HFFc6 (cell line): ENCODE measurements around the gene CDCA7L. TPM values are rescaled to one million over a fixed set of nuclear protein-coding genes. Genes with fewer than 3 reads are reported as not detected.
A peak's percentile ranks its signal among the peaks of the same experiment; 100 is the strongest.

Experiments
- DNase-seq: peaks from one replicate; pipeline ENCODE4 v3.0.0-alpha.2; 2018
- H3K27ac Mint-ChIP-seq: 2 replicates; pipeline ENCODE4 v1.8.0; 2020; ENCODE audit warnings: mild to moderate bottlenecking, mixed read lengths
- H3K27me3 Mint-ChIP-seq: 2 replicates; pipeline ENCODE4 v1.8.0; 2021; ENCODE audit warnings: mild to moderate bottlenecking, moderate library complexity, mixed read lengths; ENCODE audit not compliant: insufficient read depth
- H3K36me3 Mint-ChIP-seq: 2 replicates; pipeline ENCODE4 v1.8.0; 2021; ENCODE audit warnings: low read depth, mixed read lengths
- H3K4me1 Mint-ChIP-seq: 2 replicates; pipeline ENCODE4 v1.8.0; 2020; ENCODE audit warnings: low read depth, mixed read lengths
- H3K4me3 Mint-ChIP-seq: 2 replicates; pipeline ENCODE4 v1.8.0; 2020; ENCODE audit warnings: mild to moderate bottlenecking, moderate library complexity, mixed read lengths
- H3K9me3 Mint-ChIP-seq: 2 replicates; pipeline ENCODE4 v1.8.0; 2020; ENCODE audit warnings: mild to moderate bottlenecking, mixed read lengths
- long read RNA-seq: library from polyadenylated mRNA; unstranded; transcript quantifications from one replicate; pipeline ENCODE4 v2.0.0, GENCODE V29; 2019
- total RNA-seq, 6 experiments: library from RNA; stranded (reverse); fragmentation: NEBNext Ultra II Directional; extraction: Animal tissue kit (Norgen Biotek cat#: 25700); gene quantifications; 2 replicates in 1 of 6; 3 replicates in 5 of 6; pipeline ENCODE4 v1.2.3, GENCODE V29; 2021
- TF ChIP-seq, protein P1 (sequence below): fragments of 200-600 bp; sonication (generic); IDR thresholded peaks from 2 replicates; pipeline ENCODE4 v1.5.0; 2021; ENCODE audit warnings: antibody characterized with exemption, mild to moderate bottlenecking

CDCA7L gene, protein sequence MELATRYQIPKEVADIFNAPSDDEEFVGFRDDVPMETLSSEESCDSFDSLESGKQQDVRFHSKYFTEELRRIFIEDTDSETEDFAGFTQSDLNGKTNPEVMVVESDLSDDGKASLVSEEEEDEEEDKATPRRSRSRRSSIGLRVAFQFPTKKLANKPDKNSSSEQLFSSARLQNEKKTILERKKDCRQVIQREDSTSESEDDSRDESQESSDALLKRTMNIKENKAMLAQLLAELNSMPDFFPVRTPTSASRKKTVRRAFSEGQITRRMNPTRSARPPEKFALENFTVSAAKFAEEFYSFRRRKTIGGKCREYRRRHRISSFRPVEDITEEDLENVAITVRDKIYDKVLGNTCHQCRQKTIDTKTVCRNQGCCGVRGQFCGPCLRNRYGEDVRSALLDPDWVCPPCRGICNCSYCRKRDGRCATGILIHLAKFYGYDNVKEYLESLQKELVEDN
- total RNA-seq = 10 to 100 TPM; 32.9 to 51.4 (median 42.7) TPM
- long read RNA-seq, transcript CDCA7L-203 (10 exons, 3,066 nt) = major isoform, 10 of 36 reads
- long read RNA-seq, transcript CDCA7L-202 (9 exons, 1,830 nt) = minor isoform, 5 of 36 reads
- long read RNA-seq, partial matches to known transcripts = 6 of 36 reads
- long read RNA-seq, other reads (novel, unspliced or antisense) = 14 of 36 reads

DNA sequence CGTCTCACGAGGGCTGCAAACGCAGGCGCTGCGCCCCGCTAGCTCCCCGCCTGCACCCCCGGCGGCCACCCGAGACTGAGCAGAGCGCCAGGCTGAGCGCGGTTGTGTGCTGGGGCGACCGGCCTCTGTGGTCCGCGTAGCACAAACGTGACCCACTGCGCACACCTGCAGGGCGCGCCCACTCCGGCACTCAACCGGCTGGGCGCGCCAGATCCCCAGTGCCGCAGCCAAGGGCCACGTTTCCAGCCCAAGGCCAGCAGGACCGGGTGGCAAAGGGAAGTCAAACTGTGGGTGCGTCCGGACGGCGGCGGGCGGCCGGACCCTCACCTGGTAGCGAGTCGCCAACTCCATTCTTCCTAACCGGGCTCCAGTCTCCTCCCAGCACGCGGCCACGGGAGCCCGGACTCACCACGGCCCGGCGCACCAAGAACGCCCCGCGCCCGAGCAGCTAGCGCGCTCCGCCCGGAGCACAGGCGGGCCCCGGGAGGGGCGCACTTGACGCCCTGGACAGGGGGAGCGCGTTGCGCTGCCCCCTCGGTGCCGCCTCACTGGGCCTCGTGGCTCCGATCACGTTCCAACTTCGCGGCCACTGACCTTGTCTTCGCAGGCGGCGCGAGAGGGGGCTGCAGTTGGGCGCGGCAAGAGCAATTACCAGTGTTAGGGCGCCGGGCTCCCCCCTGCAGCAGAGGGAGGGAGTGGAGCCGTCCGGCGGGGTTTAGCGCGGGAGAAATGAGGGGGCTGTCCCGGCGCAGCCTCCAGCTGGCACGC, at the start of gene CDCA7L:
CDCA7L (minus strand) TSS at position 446 of the 768 bp plus-strand sequence; CDS start at position 351, 95 bp downstream.
- Mint-ChIP-seq H3K27me3 (no peaks in the 10 kb centered on the region), H3K27ac (peak within 1 kb of the TSS; percentile 91)
- peak; percentile 55 for DNase-seq

DNA sequence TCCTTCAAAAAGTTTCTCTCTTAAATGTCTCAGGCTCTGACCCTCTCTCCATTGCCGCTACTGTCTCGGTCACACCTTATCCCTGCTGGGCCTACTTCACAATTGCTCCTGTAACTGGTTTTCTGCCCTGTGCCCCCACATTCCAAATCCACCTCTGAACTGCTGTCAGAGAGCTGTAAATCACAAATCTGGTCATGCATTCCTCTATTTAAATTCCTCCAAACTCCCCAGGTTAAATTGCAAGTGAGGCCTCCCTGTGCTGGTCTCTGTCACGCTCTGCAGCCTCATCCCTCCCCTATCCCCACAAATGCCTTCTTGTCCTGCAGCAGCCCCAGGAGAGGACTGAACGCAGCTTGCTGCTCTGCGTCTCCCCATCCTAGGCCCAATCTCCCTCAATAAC, 40.4 kb upstream of the CDCA7L start:
- TF ChIP-seq, protein P1, sequence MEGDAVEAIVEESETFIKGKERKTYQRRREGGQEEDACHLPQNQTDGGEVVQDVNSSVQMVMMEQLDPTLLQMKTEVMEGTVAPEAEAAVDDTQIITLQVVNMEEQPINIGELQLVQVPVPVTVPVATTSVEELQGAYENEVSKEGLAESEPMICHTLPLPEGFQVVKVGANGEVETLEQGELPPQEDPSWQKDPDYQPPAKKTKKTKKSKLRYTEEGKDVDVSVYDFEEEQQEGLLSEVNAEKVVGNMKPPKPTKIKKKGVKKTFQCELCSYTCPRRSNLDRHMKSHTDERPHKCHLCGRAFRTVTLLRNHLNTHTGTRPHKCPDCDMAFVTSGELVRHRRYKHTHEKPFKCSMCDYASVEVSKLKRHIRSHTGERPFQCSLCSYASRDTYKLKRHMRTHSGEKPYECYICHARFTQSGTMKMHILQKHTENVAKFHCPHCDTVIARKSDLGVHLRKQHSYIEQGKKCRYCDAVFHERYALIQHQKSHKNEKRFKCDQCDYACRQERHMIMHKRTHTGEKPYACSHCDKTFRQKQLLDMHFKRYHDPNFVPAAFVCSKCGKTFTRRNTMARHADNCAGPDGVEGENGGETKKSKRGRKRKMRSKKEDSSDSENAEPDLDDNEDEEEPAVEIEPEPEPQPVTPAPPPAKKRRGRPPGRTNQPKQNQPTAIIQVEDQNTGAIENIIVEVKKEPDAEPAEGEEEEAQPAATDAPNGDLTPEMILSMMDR = no peak
- Mint-ChIP-seq H3K4me1 (no peaks in the 10 kb centered on the region), H3K9me3 (no peaks in the 10 kb centered on the region), H3K27me3 (no peaks in the 10 kb centered on the region; the same call in 1 of the 2 replicates), H3K36me3 (no peaks in the 10 kb centered on the region), H3K4me3 (no peak overlapping the region), H3K27ac (no peak overlapping the region)
- no peak for DNase-seq

More for the DNA sequence above, at the start of gene CDCA7L:
- H3K9me3 Mint-ChIP-seq = no peaks in the 10 kb centered on the region
- H3K36me3 Mint-ChIP-seq = no peaks in the 10 kb centered on the region
- peak within 1 kb of the TSS; percentile 91 for H3K4me3 Mint-ChIP-seq
- TF ChIP-seq, protein P1 = peak; percentile 43
- peaks cover 70% of the 10 kb centered on the region for H3K4me1 Mint-ChIP-seq

DNA sequence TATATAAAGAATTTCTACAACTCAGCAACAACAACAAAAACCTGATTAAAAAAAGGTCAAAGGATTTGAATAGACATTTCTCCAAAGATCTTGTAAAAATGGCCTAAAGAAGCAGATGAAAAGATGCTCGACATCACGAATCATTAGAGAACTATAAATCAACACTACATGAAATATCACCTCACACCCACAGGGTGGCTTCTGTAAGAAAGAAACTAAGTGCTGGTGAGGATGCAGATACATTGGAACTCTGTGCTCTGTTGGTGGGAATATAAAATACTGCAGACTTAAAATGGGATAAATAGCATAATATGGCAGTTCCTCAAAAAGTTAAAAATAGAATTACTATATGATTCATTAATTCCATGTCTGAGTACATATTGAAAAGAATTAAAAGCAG, 38.3 kb upstream of the CDCA7L start:
- TF ChIP-seq, protein P1 = peak; percentile 29; the same call in 1 of the 2 replicates
- H3K4me1 Mint-ChIP-seq = no peaks in the 10 kb centered on the region
- no peak overlapping the region for H3K27ac Mint-ChIP-seq
- no peak for DNase-seq
- H3K9me3 Mint-ChIP-seq = no peaks in the 10 kb centered on the region
- no peak overlapping the region for H3K4me3 Mint-ChIP-seq
- H3K27me3 Mint-ChIP-seq = no peaks in the 10 kb centered on the region
- no peaks in the 10 kb centered on the region for H3K36me3 Mint-ChIP-seq

DNA sequence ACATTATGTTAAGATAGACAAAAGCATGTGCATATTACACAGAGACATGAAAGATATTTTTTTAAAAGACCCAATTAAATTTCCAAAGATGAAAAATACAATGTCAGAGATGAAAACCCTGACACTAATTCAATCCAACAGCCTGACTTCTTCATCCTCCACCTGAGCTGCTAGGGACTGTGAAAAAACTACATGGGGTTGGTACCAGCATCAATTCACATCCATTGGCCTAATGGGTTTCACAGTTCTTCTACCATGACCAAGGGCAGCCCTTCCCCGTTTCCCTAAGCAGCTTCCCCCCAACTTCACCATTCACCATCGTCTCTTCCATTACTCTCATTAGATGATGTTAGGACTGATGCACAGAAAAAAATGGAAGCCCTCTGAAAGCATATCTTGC, 37.4 kb upstream of the CDCA7L start:
- no peak overlapping the region for H3K27ac Mint-ChIP-seq
- no peak for DNase-seq
- H3K9me3 Mint-ChIP-seq = no peaks in the 10 kb centered on the region
- H3K27me3 Mint-ChIP-seq = no peaks in the 10 kb centered on the region
- no peaks in the 10 kb centered on the region for H3K36me3 Mint-ChIP-seq
- H3K4me3 Mint-ChIP-seq = no peak overlapping the region
- TF ChIP-seq, protein P1 = no peak
- no peaks in the 10 kb centered on the region for H3K4me1 Mint-ChIP-seq

DNA sequence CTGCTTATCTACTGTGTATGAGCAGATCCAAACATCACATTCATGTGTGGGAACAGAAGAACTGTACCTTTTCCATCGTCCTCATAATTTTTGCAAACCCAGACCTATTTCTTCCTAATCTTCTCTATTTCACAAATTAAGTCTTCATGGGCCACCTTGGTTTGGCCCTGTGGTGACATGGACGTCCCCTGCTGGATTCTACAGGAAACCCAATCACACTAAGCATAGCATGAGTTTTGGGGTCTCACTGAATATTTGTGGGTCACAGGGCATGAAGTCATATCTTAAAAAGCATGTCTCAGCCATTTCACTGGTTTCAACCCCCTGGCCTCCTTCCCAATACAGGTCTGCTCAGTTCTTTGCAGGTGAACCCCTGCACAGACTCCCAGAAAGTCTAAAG, 35.8 kb upstream of the CDCA7L start:
- TF ChIP-seq, protein P1 = no peak; the same call in 1 of the 2 replicates
- no peak for DNase-seq
- H3K4me1 Mint-ChIP-seq = no peaks in the 10 kb centered on the region

More for the DNA sequence above, 35.8 kb upstream of the CDCA7L start:
- H3K36me3 Mint-ChIP-seq = no peaks in the 10 kb centered on the region
- H3K4me3 Mint-ChIP-seq = no peak overlapping the region
- no peaks in the 10 kb centered on the region for H3K9me3 Mint-ChIP-seq
- H3K27ac Mint-ChIP-seq = no peak overlapping the region
- no peaks in the 10 kb centered on the region for H3K27me3 Mint-ChIP-seq
